H1 (cell line): ENCODE measurements around the gene TRPC4. TPM values are rescaled to one million over a fixed set of nuclear protein-coding genes. Genes with fewer than 3 reads are reported as not detected.

Experiments
- CBX8 ChIP-seq: fragments of 300-800, 300-1000 bp; sonication (generic); IDR thresholded peaks from 2 replicates; pipeline ENCODE4 v1.7.1; 2016; ENCODE audit warnings: low read depth, low read length, borderline replicate concordance
- CHD2 ChIP-seq: IDR thresholded peaks from 2 replicates; pipeline ENCODE4 v1.6.1; 2012; ENCODE audit warnings: low read length, improper control_type of control experiment
- CHD7 ChIP-seq: fragments of 300-600 bp; sonication (generic); IDR thresholded peaks from 2 replicates; pipeline ENCODE4 v1.7.1; 2012; ENCODE audit warnings: low read length, moderate library complexity, mild to moderate bottlenecking, inconsistent platforms; ENCODE audit not compliant: insufficient replicate concordance
- CREB1 ChIP-seq: IDR thresholded peaks from 2 replicates; pipeline ENCODE4 v1.6.1; 2012; ENCODE audit warnings: inconsistent platforms
- MAX ChIP-seq: IDR thresholded peaks from 2 replicates; pipeline ENCODE4 v1.6.1; 2012; ENCODE audit warnings: inconsistent platforms
- SAP30 ChIP-seq: fragments of 300-600 bp; sonication (generic); IDR thresholded peaks from 2 replicates; pipeline ENCODE4 v1.7.1; 2012; ENCODE audit warnings: low read length, moderate library complexity, mild to moderate bottlenecking, inconsistent platforms; ENCODE audit not compliant: insufficient read depth, insufficient replicate concordance
- SIRT6 ChIP-seq: IDR thresholded peaks from one replicate; pipeline ENCODE4 v1.7.1; 2012; ENCODE audit warnings: low read length, inconsistent platforms
- ZNF274 ChIP-seq: IDR thresholded peaks from 2 replicates; pipeline ENCODE4 v1.7.0; 2012; ENCODE audit warnings: low read length, borderline replicate concordance; ENCODE audit errors: extremely low read depth
- polyA plus RNA-seq, 7 experiments: library from polyadenylated mRNA; depleted of rRNA in 3 of 7; stranded (reverse) in 5 of 7; unstranded in 2 of 7; fragments of >200 nt in 5 of 7; fragments of 200-250 nt in 2 of 7; gene quantifications; 1 replicate in 5 of 7; 2 replicates in 1 of 7; 4 replicates in 1 of 7; pipeline versions ENCODE4 v1.2.1 to v1.2.3, GENCODE V29; 2011 to 2013; ENCODE audit warnings: missing spikeins in 2 of 7, mixed read lengths in 2 of 7
- total RNA-seq: library from RNA; stranded (reverse); fragmentation: NEBNext Ultra II Directional; extraction: Animal tissue kit (Norgen Biotek cat#: 25700); gene quantifications from 2 replicates; pipeline ENCODE4 v1.2.1, GENCODE V29; 2021

The TRPC4 gene
- total and polyA plus RNA-seq, 2 of the 8 experiments (the other 6 are each of a cell fraction or from before 2014, with no cell fraction given): 12.3 to 14.7 TPM

- TF ChIP-seq CHD7 (no peak), CREB1 (no peak), CHD2 (no peak), MAX (no peak), SAP30 (no peak), ZNF274 (no peak), CBX8 (no peak), SIRT6 (no peak)
These were observed 206.9 kb downstream of the TRPC4 start (continued) for GRCh38 chr13:37662624-37663023.
